H1 (cell line): ENCODE data around the gene ACAP3. TPM values are rescaled to one million over a fixed set of nuclear protein-coding genes. Genes with fewer than 3 reads are reported as not detected.

Experiments used
- CEBPB ChIP-seq: IDR thresholded peaks from 2 replicates; pipeline ENCODE4 v1.6.1; 2012; ENCODE audit warnings: low read depth, low read length
- GABPA ChIP-seq: IDR thresholded peaks from 2 replicates; pipeline ENCODE4 v1.6.1; 2011; ENCODE audit warnings: mild to moderate bottlenecking, low read length, moderate library complexity, borderline replicate concordance; ENCODE audit not compliant: insufficient read depth
- POLR2A ChIP-seq, 2 experiments: IDR thresholded peaks; 1 replicate in 1 of 2; 2 replicates in 1 of 2; pipeline ENCODE4 v1.6.1; 2011; ENCODE audit warnings: low read depth in 2 of 2, low read length in 2 of 2, mild to moderate bottlenecking in 2 of 2; ENCODE audit errors: control extremely low read depth in 1 of 2
- RNF2 ChIP-seq: fragments of 200-900, 300-1000 bp; sonication (generic); IDR thresholded peaks from 2 replicates; pipeline ENCODE4 v1.7.1; 2016; ENCODE audit warnings: borderline replicate concordance, low read depth, mild to moderate bottlenecking, antibody characterized with exemption, low read length; ENCODE audit not compliant: poor library complexity, severe bottlenecking; ENCODE audit errors: missing control alignments
- SIN3A ChIP-seq, 2 experiments: IDR thresholded peaks in 1 of 2; conservative IDR thresholded peaks in 1 of 2; 2 replicates each; pipeline ENCODE4 v1.6.1; 2011 to 2012; ENCODE audit warnings: low read length in 2 of 2, improper control_type of control experiment in 1 of 2, low read depth in 1 of 2, mild to moderate bottlenecking in 1 of 2
- SP2 ChIP-seq: IDR thresholded peaks from 2 replicates; pipeline ENCODE4 v1.6.1; 2012; ENCODE audit warnings: mild to moderate bottlenecking, low read length, inconsistent platforms
- polyA plus RNA-seq, 7 experiments: library from polyadenylated mRNA; depleted of rRNA in 3 of 7; stranded (reverse) in 5 of 7; unstranded in 2 of 7; fragments of >200 nt in 5 of 7; fragments of 200-250 nt in 2 of 7; gene quantifications; 1 replicate in 5 of 7; 2 replicates in 1 of 7; 4 replicates in 1 of 7; pipeline versions ENCODE4 v1.2.1 to v1.2.3, GENCODE V29; 2011 to 2013; ENCODE audit warnings: missing spikeins in 2 of 7, mixed read lengths in 2 of 7
- total RNA-seq: library from RNA; stranded (reverse); fragmentation: NEBNext Ultra II Directional; extraction: Animal tissue kit (Norgen Biotek cat#: 25700); gene quantifications from 2 replicates; pipeline ENCODE4 v1.2.1, GENCODE V29; 2021

Gene ACAP3
- total and polyA plus RNA-seq, 2 of the 8 experiments (the other 6 are each of a cell fraction or from before 2014, with no cell fraction given): 14.8 to 28.3 TPM

- TF ChIP-seq POLR2A (IDR thresholded peaks at IDR 0.05; ENCODE audit: control extremely low read depth in 1 of 2, low read depth in 2 of 2, low read length in 2 of 2): no peak
- TF ChIP-seq CEBPB: no peak
- no peak for TF ChIP-seq SIN3A (conservative IDR thresholded peaks at IDR 0.05 in 1 of 2, IDR thresholded peaks at IDR 0.05 in 1 of 2; ENCODE audit: low read depth in 1 of 2, low read length in 2 of 2)
- no peak for TF ChIP-seq SP2
- no peak for TF ChIP-seq RNF2
- no peak for TF ChIP-seq GABPA
These were observed 62.4 kb downstream of the ACAP3 start (continued) for GRCh38 chr1:1245178-1245816.
